ENCODE results near the gene DAPP1.

GRCh38 chr4:99853999-99854398 is 37.4 kb downstream of the DAPP1 start:
- TF ChIP-seq CTCF (IDR thresholded peaks at IDR 0.05; ENCODE audit: low read length) (no peak), EZH2 (IDR thresholded peaks at IDR 0.05; ENCODE audit: borderline replicate concordance, low read length) (no peak)

Data from OCI-LY1 (cell line).